H1 (cell line): ENCODE measurements around the gene ACAD11. TPM values are rescaled to one million over a fixed set of nuclear protein-coding genes. Genes with fewer than 3 reads are reported as not detected.

Experiments
- CTCF ChIA-PET: fragments of 300-600 bp; sonication (Branson Sonifier 250); formaldehyde crosslinking; loops from one replicate; lab custom pipeline; 2021; ENCODE audit not compliant: partially characterized antibody; lab: Charles Lee
- POLR2A ChIA-PET: fragments of 300-600 bp; sonication (Branson Sonifier 250); formaldehyde crosslinking; loops from one replicate; lab custom pipeline; 2021; ENCODE audit warnings: inconsistent platforms; ENCODE audit not compliant: partially characterized antibody; lab: Charles Lee
- DNase-seq, 2 experiments: peaks; one replicate each; pipeline versions ENCODE4 v3.0.0 to v3.0.0-alpha.2; 2010 to 2022; ENCODE audit warnings: low spot score in 2 of 2, low read depth in 1 of 2, mixed read lengths in 1 of 2
- FAIRE-seq: peaks from 2 replicates; lab custom pipeline; 2011; peaks lifted over from hg19 to GRCh38; lab: Jason Lieb, UNC
- H2AFZ ChIP-seq: 2 replicates; pipeline ENCODE4 v1.8.1; 2012; ENCODE audit warnings: low read length, inconsistent platforms
- H2AK5ac ChIP-seq: 2 replicates; pipeline ENCODE4 v1.6.1; 2013; ENCODE audit warnings: low read depth, low read length
- H2BK120ac ChIP-seq: replicated peaks from 2 replicates; pipeline ENCODE3; 2013; ENCODE audit warnings: low read depth, low read length, inconsistent platforms
- H2BK12ac ChIP-seq: 2 replicates; pipeline ENCODE4 v1.6.1; 2013; ENCODE audit warnings: low read depth, low read length
- H2BK15ac ChIP-seq: 2 replicates; pipeline ENCODE4 v1.6.1; 2013; ENCODE audit warnings: low read length
- H2BK20ac ChIP-seq: 2 replicates; pipeline ENCODE4 v1.6.1; 2013; ENCODE audit warnings: low read length
- H2BK5ac ChIP-seq: 2 replicates; pipeline ENCODE4 v1.6.1; 2013; ENCODE audit warnings: low read depth, low read length
- H3K14ac ChIP-seq: 2 replicates; pipeline ENCODE4 v1.6.1; 2013; ENCODE audit warnings: inconsistent platforms; ENCODE audit not compliant: insufficient read length
- H3K18ac ChIP-seq: 2 replicates; pipeline ENCODE4 v1.6.1; 2013; ENCODE audit warnings: low read length; ENCODE audit errors: extremely low read depth
- H3K23ac ChIP-seq: 2 replicates; pipeline ENCODE4 v1.6.1; 2013; ENCODE audit warnings: inconsistent platforms; ENCODE audit not compliant: insufficient read length
- H3K23me2 ChIP-seq: 2 replicates; pipeline ENCODE4 v1.6.1; 2013; ENCODE audit warnings: low read depth, low read length
- H3K27ac ChIP-seq: 2 replicates; pipeline ENCODE4 v1.6.1; 2011; ENCODE audit warnings: low read depth, low read length, inconsistent platforms
- H3K27me3 ChIP-seq, 4 experiments: replicated peaks in 1 of 4; 1 replicate in 1 of 4; 2 replicates in 3 of 4; pipeline versions ENCODE4 v1.6.1 to v1.8.1; 2011 to 2013; ENCODE audit warnings: low read length in 3 of 4, mild to moderate bottlenecking in 3 of 4, inconsistent platforms in 2 of 4, mixed read lengths in 2 of 4, moderate library complexity in 1 of 4; ENCODE audit not compliant: control insufficient read depth in 3 of 4, insufficient read depth in 3 of 4; ENCODE audit errors: extremely low read depth in 1 of 4
- H3K36me3 ChIP-seq, 4 experiments: 2 replicates each; pipeline versions ENCODE4 v1.6.1 to v1.8.1; 2011 to 2013; ENCODE audit warnings: mild to moderate bottlenecking in 4 of 4, low read length in 3 of 4, moderate library complexity in 2 of 4, control low read depth in 1 of 4, inconsistent platforms in 1 of 4; ENCODE audit not compliant: insufficient read depth in 4 of 4, control insufficient read depth in 2 of 4
- H3K4ac ChIP-seq: replicated peaks from 2 replicates; pipeline ENCODE3; 2013; ENCODE audit warnings: low read length, low read depth, mixed read lengths, inconsistent platforms; ENCODE audit not compliant: insufficient read length
- H3K4me1 ChIP-seq, 4 experiments: replicated peaks in 1 of 4; 1 replicate in 1 of 4; 2 replicates in 3 of 4; pipeline versions ENCODE4 v1.6.1 to v1.8.1; 2011 to 2013; ENCODE audit warnings: low read length in 3 of 4, inconsistent platforms in 2 of 4, mixed read lengths in 1 of 4; ENCODE audit not compliant: insufficient read depth in 4 of 4, control insufficient read depth in 3 of 4
- H3K4me2 ChIP-seq, 2 experiments: 2 replicates each; pipeline versions ENCODE4 v1.6.1 to v1.8.1; 2011 to 2013; ENCODE audit warnings: low read depth in 2 of 2, low read length in 2 of 2, control low read depth in 1 of 2, inconsistent platforms in 1 of 2, mild to moderate bottlenecking in 1 of 2; ENCODE audit not compliant: insufficient read depth in 1 of 2
- H3K4me3 ChIP-seq, 4 experiments: fragments of 200-600, 300-600 bp in 1 of 4; sonication (generic), shearing (Covaris generic), sonication (Bioruptor Twin) in 1 of 4; 2 replicates each; pipeline versions ENCODE4 v1.5.1 to v1.8.1; 2011 to 2016; ENCODE audit warnings: low read length in 4 of 4, low read depth in 3 of 4, control low read depth in 2 of 4, inconsistent platforms in 2 of 4, mild to moderate bottlenecking in 2 of 4, mixed read lengths in 1 of 4, moderate library complexity in 1 of 4; ENCODE audit not compliant: insufficient read depth in 2 of 4; ENCODE audit errors: extremely low read depth in 1 of 4
- H3K56ac ChIP-seq: replicated peaks from 2 replicates; pipeline ENCODE3; 2013; ENCODE audit warnings: low read depth, mild to moderate bottlenecking, mixed read lengths, low read length, inconsistent platforms; ENCODE audit not compliant: insufficient read length
- H3K79me1 ChIP-seq: 2 replicates; pipeline ENCODE4 v1.6.1; 2013; ENCODE audit warnings: low read depth, low read length, control low read depth
- H3K79me2 ChIP-seq, 2 experiments: 2 replicates each; pipeline versions ENCODE4 v1.6.1 to v1.8.1; 2012 to 2013; ENCODE audit warnings: low read length in 2 of 2, mild to moderate bottlenecking in 2 of 2, inconsistent platforms in 1 of 2; ENCODE audit not compliant: insufficient read depth in 2 of 2, control insufficient read depth in 1 of 2
- H3K9ac ChIP-seq, 4 experiments: replicated peaks in 1 of 4; 1 replicate in 1 of 4; 2 replicates in 3 of 4; pipeline versions ENCODE4 v1.6.1 to v1.8.1; 2011 to 2013; ENCODE audit warnings: low read depth in 3 of 4, low read length in 3 of 4, control low read depth in 2 of 4, mild to moderate bottlenecking in 2 of 4, moderate library complexity in 2 of 4, inconsistent platforms in 1 of 4; ENCODE audit errors: extremely low read depth in 1 of 4
- H3K9me3 ChIP-seq, 2 experiments: 2 replicates each; pipeline versions ENCODE4 v1.6.1 to v1.8.1; 2012 to 2013; ENCODE audit warnings: mild to moderate bottlenecking in 2 of 2, moderate library complexity in 2 of 2, control low read depth in 1 of 2, inconsistent platforms in 1 of 2, low read depth in 1 of 2, low read length in 1 of 2, mixed read lengths in 1 of 2; ENCODE audit not compliant: insufficient read depth in 2 of 2
- H4K20me1 ChIP-seq, 2 experiments: replicated peaks in 1 of 2; 2 replicates each; pipeline versions ENCODE3 to v1.8.1; 2011 to 2013; ENCODE audit warnings: inconsistent platforms in 2 of 2, low read length in 2 of 2, mild to moderate bottlenecking in 1 of 2; ENCODE audit not compliant: insufficient read depth in 2 of 2, control insufficient read depth in 1 of 2
- H4K5ac ChIP-seq: 2 replicates; pipeline ENCODE4 v1.6.1; 2013; ENCODE audit warnings: low read length, low read depth, mixed read lengths, inconsistent platforms; ENCODE audit not compliant: insufficient read length
- H4K8ac ChIP-seq: 2 replicates; pipeline ENCODE4 v1.8.0; 2013; ENCODE audit warnings: mild to moderate bottlenecking, moderate library complexity, low read length, inconsistent platforms; ENCODE audit not compliant: insufficient read depth; ENCODE audit errors: extremely low read depth
- H4K91ac ChIP-seq: replicated peaks from 2 replicates; pipeline ENCODE3; 2013; ENCODE audit warnings: low read length, mixed read lengths, inconsistent platforms; ENCODE audit not compliant: insufficient read length
- ATF2 ChIP-seq: IDR thresholded peaks from 2 replicates; pipeline ENCODE4 v1.6.1; 2012; ENCODE audit warnings: low read length, inconsistent platforms
- CTCF ChIP-seq, 3 experiments: IDR thresholded peaks; 1 replicate in 2 of 3; 2 replicates in 1 of 3; pipeline versions ENCODE4 v1.5.1 to v1.6.1; 2011; ENCODE audit warnings: low read length in 3 of 3, mild to moderate bottlenecking in 3 of 3, inconsistent platforms in 2 of 3, low read depth in 1 of 3, moderate library complexity in 1 of 3; ENCODE audit not compliant: insufficient read depth in 1 of 3; ENCODE audit errors: control extremely low read depth in 1 of 3
- EZH2 ChIP-seq: fragments of 200-600 bp; sonication (generic); IDR thresholded peaks from 2 replicates; pipeline ENCODE4 v1.7.1; 2012; ENCODE audit warnings: low read depth, mild to moderate bottlenecking, moderate library complexity, low read length, inconsistent platforms; ENCODE audit not compliant: severe bottlenecking
- HDAC2 ChIP-seq, 2 experiments: fragments of 300-600 bp in 1 of 2; sonication (generic) in 1 of 2; IDR thresholded peaks; 2 replicates each; pipeline ENCODE4 v1.6.1; 2011 to 2012; ENCODE audit warnings: low read depth in 2 of 2, low read length in 2 of 2, mild to moderate bottlenecking in 2 of 2, moderate library complexity in 2 of 2, borderline replicate concordance in 1 of 2, inconsistent platforms in 1 of 2
- KDM1A ChIP-seq: fragments of 200-600, 300-600 bp; sonication (generic); IDR thresholded peaks from 2 replicates; pipeline ENCODE4 v1.7.1; 2016; ENCODE audit warnings: mild to moderate bottlenecking, low read length, borderline replicate concordance
- SIN3A ChIP-seq, 2 experiments: IDR thresholded peaks in 1 of 2; conservative IDR thresholded peaks in 1 of 2; 2 replicates each; pipeline ENCODE4 v1.6.1; 2011 to 2012; ENCODE audit warnings: low read length in 2 of 2, improper control_type of control experiment in 1 of 2, low read depth in 1 of 2, mild to moderate bottlenecking in 1 of 2
- SRF ChIP-seq: IDR thresholded peaks from 2 replicates; pipeline ENCODE4 v1.6.1; 2011; ENCODE audit warnings: mild to moderate bottlenecking, low read depth, low read length, moderate library complexity
- TCF12 ChIP-seq: IDR thresholded peaks from 2 replicates; pipeline ENCODE4 v1.6.1; 2011; ENCODE audit warnings: low read depth, mild to moderate bottlenecking, low read length
- ZNF274 ChIP-seq: IDR thresholded peaks from 2 replicates; pipeline ENCODE4 v1.7.0; 2012; ENCODE audit warnings: low read length, borderline replicate concordance; ENCODE audit errors: extremely low read depth
- WGBS, 2 experiments: shearing (Covaris generic) in 1 of 2; methylation state at CpG; one replicate each; pipeline versions ENCODE4 v1.1.6 to v1.1.7; 2013 to 2015; ENCODE audit warnings: low lambda C conversion rate in 2 of 2, mixed read lengths in 2 of 2, inconsistent platforms in 1 of 2, low coverage in 1 of 2, missing lambda C conversion rate in 1 of 2; ENCODE audit not compliant: insufficient replicate concordance in 2 of 2, insufficient coverage in 1 of 2, insufficient read length in 1 of 2; ENCODE audit errors: extremely low coverage in 1 of 2, missing lambda C conversion rate in 1 of 2; 5-methylcytosine and 5-hydroxymethylcytosine counted together
- polyA plus RNA-seq, 7 experiments: library from polyadenylated mRNA; depleted of rRNA in 3 of 7; stranded (reverse) in 5 of 7; unstranded in 2 of 7; fragments of >200 nt in 5 of 7; fragments of 200-250 nt in 2 of 7; gene quantifications; 1 replicate in 5 of 7; 2 replicates in 1 of 7; 4 replicates in 1 of 7; pipeline versions ENCODE4 v1.2.1 to v1.2.3, GENCODE V29; 2011 to 2013; ENCODE audit warnings: missing spikeins in 2 of 7, mixed read lengths in 2 of 7
- total RNA-seq: library from RNA; stranded (reverse); fragmentation: NEBNext Ultra II Directional; extraction: Animal tissue kit (Norgen Biotek cat#: 25700); gene quantifications from 2 replicates; pipeline ENCODE4 v1.2.1, GENCODE V29; 2021

The ACAD11 gene
- total and polyA plus RNA-seq, 2 of the 8 experiments (the other 6 are each of a cell fraction or from before 2014, with no cell fraction given) = 5.5 to 11.0 TPM

GRCh38 chr3:132513057-132513456 lies 146.6 kb downstream of the ACAD11 start:
- H3K4me2 ChIP-seq = no peak overlapping the region
- H3K23ac ChIP-seq = no peak overlapping the region
- no peak overlapping the region for H2BK12ac ChIP-seq
- H2BK120ac ChIP-seq = no peak overlapping the region
- H3K36me3 ChIP-seq = peaks cover 7 to 64% (median 36%) of the 10 kb centered on the region in 4 experiments; a peak in 6 of 8 replicates
- H3K27me3 ChIP-seq = no peaks in the 10 kb centered on the region
- DNase-seq (no peak), FAIRE-seq (no peak)
- no peak overlapping the region for H2AK5ac ChIP-seq
- no peaks in the 10 kb centered on the region for H4K20me1 ChIP-seq
- POLR2A ChIA-PET = no interaction called here
- H2BK5ac ChIP-seq = no peak overlapping the region
- H3K9ac ChIP-seq = no peak overlapping the region
- no peak overlapping the region for H3K56ac ChIP-seq
- no peaks in the 10 kb centered on the region for H3K23me2 ChIP-seq
- H3K79me2 ChIP-seq = no peaks in the 10 kb centered on the region
- no peak overlapping the region for H4K8ac ChIP-seq
- H2BK20ac ChIP-seq = no peak overlapping the region
- H3K4me3 ChIP-seq = no peak overlapping the region
- no peak overlapping the region for H4K91ac ChIP-seq
- H3K14ac ChIP-seq = no peak overlapping the region
- no peak overlapping the region for H3K27ac ChIP-seq
- H4K5ac ChIP-seq = no peak overlapping the region
- no peaks in the 10 kb centered on the region for H3K4me1 ChIP-seq
- no peak overlapping the region for H2BK15ac ChIP-seq
- H3K79me1 ChIP-seq = no peaks in the 10 kb centered on the region
- H3K9me3 ChIP-seq = no peaks in the 10 kb centered on the region
- H3K18ac ChIP-seq = no peak overlapping the region
- CTCF ChIA-PET = interaction anchor here (1.9 kb wide), 1 partner anchor 22 kb away, joined by 6 read pairs; no protein-coding TSS in a partner anchor
- 92% methylated on average over 5 of the region's 5 CpGs; no CpG with 5 or more reads in 1 of the 2 experiments for WGBS, 2 experiments
- no peak overlapping the region for H2AFZ ChIP-seq
- H3K4ac ChIP-seq = no peak overlapping the region
- TF ChIP-seq HDAC2 (IDR thresholded peaks at IDR 0.05; ENCODE audit: borderline replicate concordance in 1 of 2, low read depth in 2 of 2, low read length in 2 of 2) (no peak), ZNF274 (no peak), EZH2 (no peak), TCF12 (no peak), ATF2 (no peak), SRF (no peak), CTCF (IDR thresholded peaks at IDR 0.05; ENCODE audit: control extremely low read depth in 1 of 3, insufficient read depth in 1 of 3, low read depth in 1 of 3, low read length in 3 of 3) (no peak), KDM1A (no peak), SIN3A (conservative IDR thresholded peaks at IDR 0.05 in 1 of 2, IDR thresholded peaks at IDR 0.05 in 1 of 2; ENCODE audit: low read depth in 1 of 2, low read length in 2 of 2) (no peak)
